Measurements from ENCODE around the gene APBB2. TPM values are rescaled to one million over a fixed set of nuclear protein-coding genes. Genes with fewer than 3 reads are reported as not detected.

The APBB2 gene
- total and polyA plus RNA-seq, 2 of the 8 experiments (the other 6 are each of a cell fraction or from before 2014, with no cell fraction given), result 58.7 to 59.4 TPM

- TF ChIP-seq MAFK (IDR thresholded peaks at IDR 0.05; ENCODE audit: low read depth, low read length), result no peak
- no peak for TF ChIP-seq CEBPB (IDR thresholded peaks at IDR 0.05; ENCODE audit: low read depth, low read length)
- TF ChIP-seq TAF7 (optimal IDR thresholded peaks at IDR 0.05; ENCODE audit: borderline replicate concordance, low read depth, low read length), result no peak
- no peak for TF ChIP-seq PHF8 (conservative IDR thresholded peaks at IDR 0.05; ENCODE audit: low read depth, low read length)
- no peak for TF ChIP-seq SRF (IDR thresholded peaks at IDR 0.05; ENCODE audit: low read depth, low read length)
Measured at GRCh38 chr4:41137879-41138278, 76.5 kb downstream of the APBB2 start (continued).

Data from H1 (cell line).